Mesodermal cell (in vitro differentiated cells): ENCODE results near the gene SCUBE1.

Experiments
- H3K27ac ChIP-seq: 2 replicates; pipeline ENCODE4 v1.7.0; 2013; ENCODE audit warnings: mild to moderate bottlenecking, low read depth, low read length, moderate library complexity; ENCODE audit not compliant: severe bottlenecking
- H3K36me3 ChIP-seq: 2 replicates; pipeline ENCODE4 v1.7.1; 2013; ENCODE audit warnings: mild to moderate bottlenecking, low read length, moderate library complexity; ENCODE audit not compliant: control insufficient read depth, insufficient read depth
- H3K4me1 ChIP-seq: one replicate; pipeline ENCODE4 v1.7.1; 2013; ENCODE audit warnings: mild to moderate bottlenecking, low read length; ENCODE audit not compliant: insufficient read depth, control insufficient read depth, poor library complexity, severe bottlenecking
- H3K4me3 ChIP-seq: 2 replicates; pipeline ENCODE4 v1.7.0; 2013; ENCODE audit warnings: low read length, control low read depth, mild to moderate bottlenecking; ENCODE audit not compliant: insufficient read depth, poor library complexity, severe bottlenecking; ENCODE audit errors: extremely low read depth
- H3K9me3 ChIP-seq: 2 replicates; pipeline ENCODE4 v1.7.1; 2013; ENCODE audit warnings: mild to moderate bottlenecking, low read length, moderate library complexity; ENCODE audit not compliant: control insufficient read depth
- WGBS, 2 experiments: methylation state at CpG; one replicate each; pipeline ENCODE4 v1.1.5; 2013; ENCODE audit warnings: missing lambda C conversion rate in 2 of 2; ENCODE audit not compliant: insufficient coverage in 2 of 2; 5-methylcytosine and 5-hydroxymethylcytosine counted together

The SCUBE1 gene

GRCh38 chr22:43270949-43271348 lies 72.2 kb downstream of the SCUBE1 start:
- WGBS, 2 experiments, result 92 to 94% methylated on average over 7 of the region's 7 CpGs
- peaks cover 9% of the 10 kb centered on the region for H3K4me1 ChIP-seq
- no peaks in the 10 kb centered on the region for H3K9me3 ChIP-seq
- no peak overlapping the region for H3K4me3 ChIP-seq
- no peak overlapping the region for H3K27ac ChIP-seq
- no peaks in the 10 kb centered on the region for H3K36me3 ChIP-seq

GRCh38 chr22:43270314-43270908 lies 72.8 kb downstream of the SCUBE1 start:
- Histone ChIP-seq H3K4me3 (no peak overlapping the region), H3K9me3 (no peaks in the 10 kb centered on the region), H3K4me1 (peaks cover 5% of the 10 kb centered on the region), H3K27ac (no peak overlapping the region), H3K36me3 (no peaks in the 10 kb centered on the region)
- WGBS, 2 experiments, result 62 to 68% methylated on average over 12 of the region's 13 CpGs

- H3K4me1 ChIP-seq, result peaks cover 3% of the 10 kb centered on the region
- WGBS, 2 experiments, result 83 to 91% methylated on average over 2 to 9 of the region's 14 CpGs
Measured at GRCh38 chr22:43269646-43270045, 73.5 kb downstream of the SCUBE1 start.

DNA sequence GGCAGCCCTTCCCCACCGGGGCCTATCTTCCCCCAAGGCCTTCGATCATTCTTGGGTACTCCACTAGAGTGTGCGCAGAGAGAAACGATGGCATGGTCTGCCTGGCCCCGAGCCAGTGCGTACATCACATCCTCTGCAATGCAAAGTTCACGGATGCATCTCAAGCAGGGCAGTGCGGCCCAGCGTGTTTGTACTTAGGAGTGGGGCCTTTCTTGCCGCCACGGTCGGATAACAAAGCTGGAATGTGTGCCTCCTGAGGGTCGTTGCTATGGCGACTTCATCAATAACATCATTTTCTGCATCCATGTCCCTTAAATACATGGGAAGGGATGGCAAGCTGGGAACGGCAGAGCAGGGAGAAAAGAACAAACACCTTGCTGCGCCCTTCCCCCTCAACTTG lies 73.9 kb downstream of the SCUBE1 start:
- Histone ChIP-seq H3K36me3 (no peaks in the 10 kb centered on the region), H3K4me3 (no peak overlapping the region), H3K4me1 (peaks cover 6% of the 10 kb centered on the region), H3K27ac (no peak overlapping the region), H3K9me3 (no peaks in the 10 kb centered on the region)
- WGBS, 2 experiments, result 75 to 90% methylated on average over 5 to 12 of the region's 16 CpGs

More at GRCh38 chr22:43269646-43270045, 73.5 kb downstream of the SCUBE1 start:
- Histone ChIP-seq H3K27ac (no peak overlapping the region), H3K36me3 (no peaks in the 10 kb centered on the region), H3K4me3 (no peak overlapping the region), H3K9me3 (no peaks in the 10 kb centered on the region)

DNA sequence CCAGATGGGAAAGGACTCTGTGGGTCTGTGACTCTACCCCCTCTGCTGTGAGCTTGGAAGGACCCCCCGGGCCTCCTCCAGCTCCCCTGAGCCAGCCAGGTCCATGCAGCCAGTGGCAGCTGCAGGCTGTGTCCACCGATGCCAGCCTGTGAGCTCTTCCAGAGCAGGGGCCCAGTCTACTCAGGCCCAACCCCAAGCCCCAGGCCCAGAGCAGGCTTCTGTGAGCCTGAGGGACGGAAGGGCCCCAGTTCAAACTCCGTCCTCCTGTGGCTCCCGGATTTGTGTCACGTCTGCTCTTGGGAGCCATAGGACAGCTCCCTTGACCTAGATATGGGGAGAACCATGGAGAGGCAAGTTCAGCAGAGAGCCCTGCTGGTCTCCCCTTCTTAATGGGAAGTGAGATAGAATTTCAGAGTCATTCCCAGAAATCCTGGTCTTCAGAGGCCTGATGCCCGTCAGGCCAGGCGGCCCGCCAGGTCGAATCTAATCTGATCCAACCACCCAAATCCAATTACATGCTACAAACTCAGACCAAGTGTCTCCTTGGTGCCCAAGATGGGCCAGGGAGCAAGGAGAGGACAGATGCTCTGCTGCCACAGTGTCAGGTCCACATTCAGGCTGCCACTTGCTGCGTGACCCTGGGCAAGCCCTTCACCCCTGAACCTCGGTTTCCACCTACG lies 75.1 kb downstream of the SCUBE1 start:
- H3K4me3 ChIP-seq, result no peak overlapping the region
- no peaks in the 10 kb centered on the region for H3K36me3 ChIP-seq
- no peaks in the 10 kb centered on the region for H3K9me3 ChIP-seq
- no peak overlapping the region for H3K27ac ChIP-seq
- peaks cover 17% of the 10 kb centered on the region for H3K4me1 ChIP-seq
- WGBS, 2 experiments, result 82 to 89% methylated on average over 7 to 13 of the region's 13 CpGs

DNA sequence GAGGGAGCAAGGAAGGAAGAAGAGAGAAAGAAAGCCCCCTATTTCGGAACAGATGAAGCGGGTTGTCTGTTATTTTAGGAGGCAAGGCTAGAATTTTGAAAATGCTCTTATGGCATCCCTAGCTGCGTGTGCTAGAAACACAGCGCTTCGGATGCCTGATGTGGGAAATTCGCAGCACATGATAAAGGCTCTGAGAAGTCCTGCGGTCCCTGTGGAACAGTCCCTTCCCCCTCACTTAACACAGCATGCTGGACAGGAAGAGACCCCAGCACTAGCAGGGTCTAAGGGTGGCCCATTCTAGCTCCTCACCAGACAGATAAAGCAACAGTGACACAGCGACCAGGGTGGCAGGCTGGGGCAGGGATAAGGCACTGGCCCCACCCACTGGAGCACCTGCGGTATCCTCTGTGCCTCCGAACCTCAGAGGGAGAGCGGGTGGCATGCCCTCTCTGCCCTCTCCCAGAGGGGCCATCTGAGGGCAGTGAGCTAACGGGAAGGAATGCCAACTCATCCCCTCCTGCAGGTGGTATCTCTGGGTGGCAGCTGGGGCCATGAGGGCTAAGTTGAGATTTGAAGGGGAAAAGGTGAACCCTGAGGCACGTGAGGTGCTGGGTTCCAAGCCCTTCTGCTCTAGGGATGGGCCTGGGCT lies 75.7 kb downstream of the SCUBE1 start:
- H3K36me3 ChIP-seq, result no peaks in the 10 kb centered on the region
- 85 to 86% methylated on average over 9 to 13 of the region's 13 CpGs for WGBS, 2 experiments
- H3K4me1 ChIP-seq, result peaks cover 21% of the 10 kb centered on the region
- H3K4me3 ChIP-seq, result no peak overlapping the region
- H3K27ac ChIP-seq, result no peak overlapping the region
- H3K9me3 ChIP-seq, result no peaks in the 10 kb centered on the region

- H3K36me3 ChIP-seq, result no peaks in the 10 kb centered on the region
Measured at GRCh38 chr22:43266076-43266475, 77.1 kb downstream of the SCUBE1 start.

GRCh38 chr22:43263645-43264514 lies 79.3 kb downstream of the SCUBE1 start:
- WGBS, 2 experiments, result 77 to 80% methylated on average over 24 to 27 of the region's 27 CpGs
- Histone ChIP-seq H3K4me3 (no peak overlapping the region), H3K36me3 (no peaks in the 10 kb centered on the region), H3K4me1 (peaks cover 35% of the 10 kb centered on the region), H3K9me3 (no peaks in the 10 kb centered on the region), H3K27ac (peak overlapping the region; percentile 75)

More at GRCh38 chr22:43266076-43266475, 77.1 kb downstream of the SCUBE1 start:
- Histone ChIP-seq H3K9me3 (no peaks in the 10 kb centered on the region), H3K4me3 (no peak overlapping the region), H3K4me1 (peaks cover 21% of the 10 kb centered on the region), H3K27ac (no peak overlapping the region)
- WGBS, 2 experiments, result 94 to 95% methylated on average over 2 to 6 of the region's 9 CpGs

DNA sequence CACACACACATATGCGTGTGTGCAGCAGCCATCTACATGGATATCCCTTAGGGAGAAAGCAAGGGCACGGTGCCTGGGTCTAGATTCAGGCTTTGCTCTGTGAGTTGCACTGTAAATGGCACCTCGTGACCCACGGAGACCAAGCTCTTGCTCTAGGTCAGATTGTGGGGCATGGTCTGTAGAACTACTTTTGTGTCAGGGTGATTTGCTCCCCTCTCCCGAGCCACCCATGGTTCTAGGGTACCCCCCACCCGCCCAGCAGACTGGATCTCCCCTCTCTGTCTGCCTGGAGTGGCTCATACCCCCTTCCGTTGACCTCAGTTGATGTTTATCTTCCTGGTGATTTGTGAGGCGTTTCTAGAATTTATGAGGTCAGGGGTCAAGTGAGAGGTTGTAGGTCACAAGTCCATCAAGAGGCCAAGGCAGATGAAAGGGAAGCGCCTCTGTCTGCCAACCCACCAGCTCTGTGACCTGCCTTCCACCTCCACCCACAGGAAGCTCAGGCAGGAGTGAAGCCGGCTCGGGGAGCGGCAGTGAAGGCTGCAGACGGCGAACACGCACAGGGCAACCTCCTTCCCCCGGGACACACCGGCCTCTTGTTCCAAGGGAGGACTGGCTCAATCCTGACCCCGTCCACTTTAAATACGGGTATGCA lies 80.1 kb downstream of the SCUBE1 start:
- H3K27ac ChIP-seq, result no peak overlapping the region
- no peaks in the 10 kb centered on the region for H3K9me3 ChIP-seq
- peaks cover 35% of the 10 kb centered on the region for H3K4me1 ChIP-seq
- 88 to 93% methylated on average over 13 to 15 of the region's 19 CpGs for WGBS, 2 experiments
- no peak overlapping the region for H3K4me3 ChIP-seq
- H3K36me3 ChIP-seq, result no peaks in the 10 kb centered on the region
